ENCODE measurements around the gene RNPEP. TPM values are rescaled to one million over a fixed set of nuclear protein-coding genes. Genes with fewer than 3 reads are reported as not detected.
A peak's percentile ranks its signal among the peaks of the same experiment; 100 is the strongest.

The RNPEP gene
- total and polyA plus RNA-seq, 2 of the 13 experiments (the other 11 are each of a cell fraction or from before 2014, with no cell fraction given): 20.6 to 38.4 TPM

DNA sequence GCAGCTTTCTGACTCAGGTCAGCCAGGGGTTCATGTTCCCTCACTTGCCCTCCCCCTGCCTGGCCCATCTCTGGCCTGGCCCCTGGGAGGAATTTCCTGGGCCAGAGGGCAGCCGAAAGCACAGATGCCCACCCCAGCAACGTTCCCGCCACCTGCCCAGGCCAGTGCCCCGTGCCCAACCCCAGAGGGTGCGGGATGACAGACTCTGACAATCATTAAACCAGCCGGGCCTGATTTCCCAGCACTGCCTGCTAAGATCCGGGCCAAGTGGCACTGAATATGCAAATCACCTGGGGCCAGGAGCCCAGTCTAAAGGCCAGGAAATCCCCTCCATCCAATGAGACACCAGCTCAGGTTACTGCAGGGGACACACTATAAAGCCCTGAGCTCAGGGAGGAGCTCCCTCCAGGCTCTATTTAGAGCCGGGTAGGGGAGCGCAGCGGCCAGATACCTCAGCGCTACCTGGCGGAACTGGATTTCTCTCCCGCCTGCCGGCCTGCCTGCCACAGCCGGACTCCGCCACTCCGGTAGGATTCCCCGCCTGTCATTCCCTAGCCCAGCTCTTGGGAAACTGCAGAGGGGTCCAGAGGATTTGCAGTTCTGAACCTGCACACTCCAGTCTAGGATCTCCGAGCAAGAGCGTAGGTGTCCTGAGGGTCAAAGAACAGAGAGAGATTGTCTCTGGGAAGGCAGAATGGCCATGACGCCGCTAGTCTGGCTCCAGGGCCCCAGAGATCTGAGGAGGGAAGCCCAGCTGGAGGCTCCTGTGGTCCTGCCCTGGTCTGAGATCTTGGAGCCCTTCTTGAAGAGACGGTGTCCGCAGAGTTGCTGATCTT lies 27.9 kb downstream of the RNPEP start, which contains the start of gene ELF3 (continued):
- no peak for TF ChIP-seq ZNF343 (CRISPR knock-in tag; IDR thresholded peaks at IDR 0.05)
- TF ChIP-seq ZNF367 (CRISPR knock-in tag; IDR thresholded peaks at IDR 0.05; ENCODE audit: borderline replicate concordance): no peak
- no peak for TF ChIP-seq ZNF382 (CRISPR knock-in tag; IDR thresholded peaks at IDR 0.05; ENCODE audit: borderline replicate concordance)
- TF ChIP-seq, protein P1, sequence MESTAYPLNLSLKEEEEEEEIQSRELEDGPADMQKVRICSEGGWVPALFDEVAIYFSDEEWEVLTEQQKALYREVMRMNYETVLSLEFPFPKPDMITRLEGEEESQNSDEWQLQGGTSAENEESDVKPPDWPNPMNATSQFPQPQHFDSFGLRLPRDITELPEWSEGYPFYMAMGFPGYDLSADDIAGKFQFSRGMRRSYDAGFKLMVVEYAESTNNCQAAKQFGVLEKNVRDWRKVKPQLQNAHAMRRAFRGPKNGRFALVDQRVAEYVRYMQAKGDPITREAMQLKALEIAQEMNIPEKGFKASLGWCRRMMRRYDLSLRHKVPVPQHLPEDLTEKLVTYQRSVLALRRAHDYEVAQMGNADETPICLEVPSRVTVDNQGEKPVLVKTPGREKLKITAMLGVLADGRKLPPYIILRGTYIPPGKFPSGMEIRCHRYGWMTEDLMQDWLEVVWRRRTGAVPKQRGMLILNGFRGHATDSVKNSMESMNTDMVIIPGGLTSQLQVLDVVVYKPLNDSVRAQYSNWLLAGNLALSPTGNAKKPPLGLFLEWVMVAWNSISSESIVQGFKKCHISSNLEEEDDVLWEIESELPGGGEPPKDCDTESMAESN (CRISPR knock-in tag; conservative IDR thresholded peaks at IDR 0.05): no peak
- TF ChIP-seq BCL6 (CRISPR knock-in tag; IDR thresholded peaks at IDR 0.05): no peak; the same call in 1 of the 2 replicates
- 0 out of 2 replicates have a peak, but pooled peaks have one; percentile 4 for TF ChIP-seq SMAD1 (CRISPR knock-in tag; IDR thresholded peaks at IDR 0.05; ENCODE audit: borderline replicate concordance, low read depth)
- TF ChIP-seq, protein P2, sequence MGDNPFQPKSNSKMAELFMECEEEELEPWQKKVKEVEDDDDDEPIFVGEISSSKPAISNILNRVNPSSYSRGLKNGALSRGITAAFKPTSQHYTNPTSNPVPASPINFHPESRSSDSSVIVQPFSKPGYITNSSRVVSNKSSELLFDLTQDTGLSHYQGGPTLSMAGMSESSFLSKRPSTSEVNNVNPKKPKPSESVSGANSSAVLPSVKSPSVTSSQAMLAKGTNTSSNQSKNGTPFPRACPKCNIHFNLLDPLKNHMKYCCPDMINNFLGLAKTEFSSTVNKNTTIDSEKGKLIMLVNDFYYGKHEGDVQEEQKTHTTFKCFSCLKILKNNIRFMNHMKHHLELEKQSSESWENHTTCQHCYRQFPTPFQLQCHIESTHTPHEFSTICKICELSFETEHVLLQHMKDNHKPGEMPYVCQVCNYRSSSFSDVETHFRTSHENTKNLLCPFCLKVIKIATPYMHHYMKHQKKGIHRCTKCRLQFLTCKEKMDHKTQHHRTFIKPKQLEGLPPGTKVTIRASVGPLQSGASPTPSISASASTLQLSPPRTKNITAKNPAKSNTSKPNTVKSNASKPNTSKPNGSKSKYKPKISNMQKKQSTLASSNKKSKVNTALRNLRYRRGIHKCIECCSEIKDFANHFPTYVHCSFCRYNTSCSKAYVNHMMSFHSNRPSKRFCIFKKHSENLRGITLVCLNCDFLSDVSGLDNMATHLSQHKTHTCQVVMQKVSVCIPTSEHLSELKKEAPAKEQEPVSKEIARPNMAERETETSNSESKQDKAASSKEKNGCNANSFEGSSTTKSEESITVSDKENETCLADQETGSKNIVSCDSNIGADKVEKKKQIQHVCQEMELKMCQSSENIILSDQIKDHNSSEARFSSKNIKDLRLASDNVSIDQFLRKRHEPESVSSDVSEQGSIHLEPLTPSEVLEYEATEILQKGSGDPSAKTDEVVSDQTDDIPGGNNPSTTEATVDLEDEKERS (CRISPR knock-in tag; IDR thresholded peaks at IDR 0.05): no peak
- TF ChIP-seq SALL2 (CRISPR knock-in tag; IDR thresholded peaks at IDR 0.05): peak; percentile 14; the same call in 1 of the 2 replicates
- TF ChIP-seq ZNF552 (CRISPR knock-in tag; IDR thresholded peaks at IDR 0.05; ENCODE audit: borderline replicate concordance): no peak
- TF ChIP-seq MIER2 (CRISPR knock-in tag; IDR thresholded peaks at IDR 0.05): 0 out of 2 replicates have a peak, but pooled peaks have one; percentile 38
- no peak for TF ChIP-seq TBL1XR1 (IDR thresholded peaks at IDR 0.05; ENCODE audit: borderline replicate concordance, low read length, partially characterized antibody)
- no peak for TF ChIP-seq HDAC6 (IDR thresholded peaks at IDR 0.05; ENCODE audit: low read depth, low read length)
- TF ChIP-seq, protein P3, sequence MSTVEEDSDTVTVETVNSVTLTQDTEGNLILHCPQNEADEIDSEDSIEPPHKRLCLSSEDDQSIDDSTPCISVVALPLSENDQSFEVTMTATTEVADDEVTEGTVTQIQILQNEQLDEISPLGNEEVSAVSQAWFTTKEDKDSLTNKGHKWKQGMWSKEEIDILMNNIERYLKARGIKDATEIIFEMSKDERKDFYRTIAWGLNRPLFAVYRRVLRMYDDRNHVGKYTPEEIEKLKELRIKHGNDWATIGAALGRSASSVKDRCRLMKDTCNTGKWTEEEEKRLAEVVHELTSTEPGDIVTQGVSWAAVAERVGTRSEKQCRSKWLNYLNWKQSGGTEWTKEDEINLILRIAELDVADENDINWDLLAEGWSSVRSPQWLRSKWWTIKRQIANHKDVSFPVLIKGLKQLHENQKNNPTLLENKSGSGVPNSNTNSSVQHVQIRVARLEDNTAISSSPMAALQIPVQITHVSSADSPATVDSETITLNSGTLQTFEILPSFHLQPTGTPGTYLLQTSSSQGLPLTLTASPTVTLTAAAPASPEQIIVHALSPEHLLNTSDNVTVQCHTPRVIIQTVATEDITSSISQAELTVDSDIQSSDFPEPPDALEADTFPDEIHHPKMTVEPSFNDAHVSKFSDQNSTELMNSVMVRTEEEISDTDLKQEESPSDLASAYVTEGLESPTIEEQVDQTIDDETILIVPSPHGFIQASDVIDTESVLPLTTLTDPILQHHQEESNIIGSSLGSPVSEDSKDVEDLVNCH (CRISPR knock-in tag; IDR thresholded peaks at IDR 0.05): no peak
- TF ChIP-seq, protein P4, sequence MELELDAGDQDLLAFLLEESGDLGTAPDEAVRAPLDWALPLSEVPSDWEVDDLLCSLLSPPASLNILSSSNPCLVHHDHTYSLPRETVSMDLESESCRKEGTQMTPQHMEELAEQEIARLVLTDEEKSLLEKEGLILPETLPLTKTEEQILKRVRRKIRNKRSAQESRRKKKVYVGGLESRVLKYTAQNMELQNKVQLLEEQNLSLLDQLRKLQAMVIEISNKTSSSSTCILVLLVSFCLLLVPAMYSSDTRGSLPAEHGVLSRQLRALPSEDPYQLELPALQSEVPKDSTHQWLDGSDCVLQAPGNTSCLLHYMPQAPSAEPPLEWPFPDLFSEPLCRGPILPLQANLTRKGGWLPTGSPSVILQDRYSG (CRISPR knock-in tag; IDR thresholded peaks at IDR 0.05): no peak
- TF ChIP-seq, protein P5, sequence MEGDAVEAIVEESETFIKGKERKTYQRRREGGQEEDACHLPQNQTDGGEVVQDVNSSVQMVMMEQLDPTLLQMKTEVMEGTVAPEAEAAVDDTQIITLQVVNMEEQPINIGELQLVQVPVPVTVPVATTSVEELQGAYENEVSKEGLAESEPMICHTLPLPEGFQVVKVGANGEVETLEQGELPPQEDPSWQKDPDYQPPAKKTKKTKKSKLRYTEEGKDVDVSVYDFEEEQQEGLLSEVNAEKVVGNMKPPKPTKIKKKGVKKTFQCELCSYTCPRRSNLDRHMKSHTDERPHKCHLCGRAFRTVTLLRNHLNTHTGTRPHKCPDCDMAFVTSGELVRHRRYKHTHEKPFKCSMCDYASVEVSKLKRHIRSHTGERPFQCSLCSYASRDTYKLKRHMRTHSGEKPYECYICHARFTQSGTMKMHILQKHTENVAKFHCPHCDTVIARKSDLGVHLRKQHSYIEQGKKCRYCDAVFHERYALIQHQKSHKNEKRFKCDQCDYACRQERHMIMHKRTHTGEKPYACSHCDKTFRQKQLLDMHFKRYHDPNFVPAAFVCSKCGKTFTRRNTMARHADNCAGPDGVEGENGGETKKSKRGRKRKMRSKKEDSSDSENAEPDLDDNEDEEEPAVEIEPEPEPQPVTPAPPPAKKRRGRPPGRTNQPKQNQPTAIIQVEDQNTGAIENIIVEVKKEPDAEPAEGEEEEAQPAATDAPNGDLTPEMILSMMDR (CRISPR knock-in tag; IDR thresholded peaks at IDR 0.05): 0 out of 2 replicates have a peak, but pooled peaks have one; percentile 6
- TF ChIP-seq, protein P6, sequence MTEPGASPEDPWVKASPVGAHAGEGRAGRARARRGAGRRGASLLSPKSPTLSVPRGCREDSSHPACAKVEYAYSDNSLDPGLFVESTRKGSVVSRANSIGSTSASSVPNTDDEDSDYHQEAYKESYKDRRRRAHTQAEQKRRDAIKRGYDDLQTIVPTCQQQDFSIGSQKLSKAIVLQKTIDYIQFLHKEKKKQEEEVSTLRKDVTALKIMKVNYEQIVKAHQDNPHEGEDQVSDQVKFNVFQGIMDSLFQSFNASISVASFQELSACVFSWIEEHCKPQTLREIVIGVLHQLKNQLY (CRISPR knock-in tag; IDR thresholded peaks at IDR 0.05): no peak; the same call in 1 of the 2 replicates

Data from HepG2 (cell line).